HFF-Myc (cell line): ENCODE data around the gene P2RY12.

Experiments used
- DNase-seq: peaks from one replicate; pipeline ENCODE4 v3.0.0-alpha.2; 2011; ENCODE audit warnings: low read depth; ENCODE audit errors: extremely low read depth
- H3K4me3 ChIP-seq: replicated peaks from 2 replicates; pipeline ENCODE4 v1.5.1; 2011; ENCODE audit warnings: low read depth, mild to moderate bottlenecking, control low read depth, low read length
- CTCF ChIP-seq: IDR thresholded peaks from 2 replicates; pipeline ENCODE4 v1.5.1; 2012; ENCODE audit warnings: mild to moderate bottlenecking, low read depth, low read length, control low read depth; ENCODE audit errors: missing control alignments

P2RY12 gene

GRCh38 chr3:151331696-151332095 lies 52.9 kb downstream of the P2RY12 start:
- no peak overlapping the region for H3K4me3 ChIP-seq
- TF ChIP-seq CTCF = no peak
- no peak for DNase-seq

- TF ChIP-seq CTCF = no peak
- H3K4me3 ChIP-seq = no peak overlapping the region
- no peak for DNase-seq
Observed at GRCh38 chr3:151330899-151331298, 53.7 kb downstream of the P2RY12 start.

GRCh38 chr3:151330379-151330778 lies 54.2 kb downstream of the P2RY12 start:
- TF ChIP-seq CTCF = no peak
- no peak overlapping the region for H3K4me3 ChIP-seq
- no peak for DNase-seq

GRCh38 chr3:151329363-151329762 lies 55.2 kb downstream of the P2RY12 start, which contains the start of gene P2RY13:
TSS of gene P2RY13 (minus strand) at chr3:151329549. CDS start at chr3:151329528, 21 bp downstream.
- H3K4me3 ChIP-seq = no peak within 1 kb of the TSS
- no peak for TF ChIP-seq CTCF
- no peak for DNase-seq

- no peak for TF ChIP-seq CTCF
- no peak for DNase-seq
- H3K4me3 ChIP-seq = no peak overlapping the region
Observed at GRCh38 chr3:151328298-151328995, 56.1 kb downstream of the P2RY12 start.

- DNase-seq = no peak
- H3K4me3 ChIP-seq = no peak overlapping the region
- TF ChIP-seq CTCF = no peak
Observed at GRCh38 chr3:151327571-151328198, 56.9 kb downstream of the P2RY12 start.
